ENCODE data around the gene ATP2B2.

The ATP2B2 gene

GRCh38 chr3:10485380-10485779, 20.0 kb downstream of the ATP2B2 start:
- DNase-seq (ENCODE audit: insufficient read length, low spot score) (no peak), FAIRE-seq (no peak)
- no peak for TF ChIP-seq POLR2A (IDR thresholded peaks at IDR 0.05; ENCODE audit: low read depth, low read length)

- no peak for DNase-seq (ENCODE audit: insufficient read length, low spot score)
- no peak for FAIRE-seq
- TF ChIP-seq POLR2A (IDR thresholded peaks at IDR 0.05; ENCODE audit: low read depth, low read length): no peak
These were observed 20.7 kb downstream of the ATP2B2 start for GRCh38 chr3:10484709-10485108.

- FAIRE-seq (no peak), DNase-seq (ENCODE audit: insufficient read length, low spot score) (no peak)
- TF ChIP-seq POLR2A (IDR thresholded peaks at IDR 0.05; ENCODE audit: low read depth, low read length): no peak
These were observed 21.6 kb downstream of the ATP2B2 start for GRCh38 chr3:10483686-10484345.

GRCh38 chr3:10483364-10483675, 22.1 kb downstream of the ATP2B2 start:
- FAIRE-seq (no peak), DNase-seq (ENCODE audit: insufficient read length, low spot score) (no peak)
- no peak for TF ChIP-seq POLR2A (IDR thresholded peaks at IDR 0.05; ENCODE audit: low read depth, low read length)

GRCh38 chr3:10482631-10483363, 22.6 kb downstream of the ATP2B2 start:
- DNase-seq (ENCODE audit: insufficient read length, low spot score) (no peak), FAIRE-seq (no peak)
- TF ChIP-seq POLR2A (IDR thresholded peaks at IDR 0.05; ENCODE audit: low read depth, low read length): no peak

GRCh38 chr3:10480871-10481378, 24.5 kb downstream of the ATP2B2 start:
- FAIRE-seq (no peak), DNase-seq (ENCODE audit: insufficient read length, low spot score) (no peak)

GRCh38 chr3:10479311-10479710, 26.1 kb downstream of the ATP2B2 start:
- no peak for FAIRE-seq
- no peak for DNase-seq (ENCODE audit: insufficient read length, low spot score)
- TF ChIP-seq POLR2A (IDR thresholded peaks at IDR 0.05; ENCODE audit: low read depth, low read length): no peak

More at GRCh38 chr3:10480871-10481378, 24.5 kb downstream of the ATP2B2 start:
- no peak for TF ChIP-seq POLR2A (IDR thresholded peaks at IDR 0.05; ENCODE audit: low read depth, low read length)

- no peak for FAIRE-seq
These were observed 29.4 kb downstream of the ATP2B2 start for GRCh38 chr3:10475983-10476382.

GRCh38 chr3:10474847-10475246, 30.5 kb downstream of the ATP2B2 start:
- FAIRE-seq: no peak
- no peak for DNase-seq (ENCODE audit: insufficient read length, low spot score)
- no peak for TF ChIP-seq POLR2A (IDR thresholded peaks at IDR 0.05; ENCODE audit: low read depth, low read length)

More at GRCh38 chr3:10475983-10476382, 29.4 kb downstream of the ATP2B2 start:
- no peak for TF ChIP-seq POLR2A (IDR thresholded peaks at IDR 0.05; ENCODE audit: low read depth, low read length)
- DNase-seq (ENCODE audit: insufficient read length, low spot score): no peak

GRCh38 chr3:10474275-10474646, 31.1 kb downstream of the ATP2B2 start:
- no peak for FAIRE-seq
- DNase-seq (ENCODE audit: insufficient read length, low spot score): no peak
- no peak for TF ChIP-seq POLR2A (IDR thresholded peaks at IDR 0.05; ENCODE audit: low read depth, low read length)

GRCh38 chr3:10473581-10474274, 31.7 kb downstream of the ATP2B2 start:
- DNase-seq (ENCODE audit: insufficient read length, low spot score) (no peak), FAIRE-seq (no peak)
- no peak for TF ChIP-seq POLR2A (IDR thresholded peaks at IDR 0.05; ENCODE audit: low read depth, low read length)

- DNase-seq (ENCODE audit: insufficient read length, low spot score) (no peak), FAIRE-seq (no peak)
- TF ChIP-seq POLR2A (IDR thresholded peaks at IDR 0.05; ENCODE audit: low read depth, low read length): no peak
These were observed 32.4 kb downstream of the ATP2B2 start for GRCh38 chr3:10472877-10473440.

- no peak for DNase-seq (ENCODE audit: insufficient read length, low spot score)
- no peak for FAIRE-seq
- TF ChIP-seq POLR2A (IDR thresholded peaks at IDR 0.05; ENCODE audit: low read depth, low read length): no peak
These were observed 34.2 kb downstream of the ATP2B2 start for GRCh38 chr3:10471054-10471688.
